HG03196 (cell line): ENCODE measurements around the gene ASAH2B.
"Not testable (repeated sequence)": the region's sequence is repeated elsewhere in the genome, so short reads cannot be mapped to it uniquely, and the experiment has no call there.

Experiments used
- ATAC-seq: cut with Tn5 transposase; IDR thresholded peaks from one replicate; pipeline ENCODE4 v1.9.1; 2021; ENCODE audit not compliant: unreplicated experiment

The ASAH2B gene

GRCh38 chr10:50739618-50740292 is at the start of gene ASAH2B:
TSS of gene ASAH2B (plus strand) at chr10:50739936. CDS start at chr10:50745131, 5,195 bp downstream.
- ATAC-seq = peak; percentile 76

GRCh38 chr10:50697819-50698218 is 41.9 kb upstream of the ASAH2B start:
- not testable (repeated sequence) for ATAC-seq

- not testable (repeated sequence) for ATAC-seq
Observed at GRCh38 chr10:50701947-50702346, 37.8 kb upstream of the ASAH2B start.

GRCh38 chr10:50702997-50703396 is 36.7 kb upstream of the ASAH2B start:
- ATAC-seq = not testable (repeated sequence)

GRCh38 chr10:50704436-50705079 is 35.2 kb upstream of the ASAH2B start:
- not testable (repeated sequence) for ATAC-seq

GRCh38 chr10:50706006-50706405 is 33.7 kb upstream of the ASAH2B start:
- ATAC-seq = not testable (repeated sequence)

- not testable (repeated sequence) for ATAC-seq
Observed at GRCh38 chr10:50710241-50710640, 29.5 kb upstream of the ASAH2B start.

- ATAC-seq = peak; percentile 53
Observed at GRCh38 chr10:50723812-50724211, 15.9 kb upstream of the ASAH2B start.

- ATAC-seq = not testable (repeated sequence)
Observed at GRCh38 chr10:50728112-50728511, 11.6 kb upstream of the ASAH2B start.

GRCh38 chr10:50738987-50739617 is 634 bp upstream of the ASAH2B start:
- not testable (repeated sequence) for ATAC-seq

- ATAC-seq = peak; percentile 39
Observed at GRCh38 chr10:50740293-50740648, 535 bp downstream of the ASAH2B start.

- ATAC-seq = not testable (repeated sequence)
Observed at GRCh38 chr10:50742820-50743219, 3.1 kb downstream of the ASAH2B start.

- not testable (repeated sequence) for ATAC-seq
Observed at GRCh38 chr10:50766774-50767513, 27.2 kb downstream of the ASAH2B start.

GRCh38 chr10:50772042-50772441 is 32.3 kb downstream of the ASAH2B start:
- ATAC-seq = not testable (repeated sequence)

- not testable (repeated sequence) for ATAC-seq
Observed at GRCh38 chr10:50774868-50775267, 35.1 kb downstream of the ASAH2B start.

GRCh38 chr10:50780036-50780435 is 40.3 kb downstream of the ASAH2B start:
- not testable (repeated sequence) for ATAC-seq

- not testable (repeated sequence) for ATAC-seq
Observed at GRCh38 chr10:50782017-50782416, 42.3 kb downstream of the ASAH2B start.

- ATAC-seq = not testable (repeated sequence)
Observed at GRCh38 chr10:50787962-50788361, 48.2 kb downstream of the ASAH2B start.

GRCh38 chr10:50788951-50789945 is 49.5 kb downstream of the ASAH2B start:
- no peak for ATAC-seq

- ATAC-seq = no peak
Observed at GRCh38 chr10:50794490-50794889, 54.8 kb downstream of the ASAH2B start.
